ENCODE results near the gene IQSEC1.

IQSEC1 gene

GRCh38 chr3:13046569-13047274, 26.5 kb downstream of the IQSEC1 start:
- no peak for DNase-seq

DNA sequence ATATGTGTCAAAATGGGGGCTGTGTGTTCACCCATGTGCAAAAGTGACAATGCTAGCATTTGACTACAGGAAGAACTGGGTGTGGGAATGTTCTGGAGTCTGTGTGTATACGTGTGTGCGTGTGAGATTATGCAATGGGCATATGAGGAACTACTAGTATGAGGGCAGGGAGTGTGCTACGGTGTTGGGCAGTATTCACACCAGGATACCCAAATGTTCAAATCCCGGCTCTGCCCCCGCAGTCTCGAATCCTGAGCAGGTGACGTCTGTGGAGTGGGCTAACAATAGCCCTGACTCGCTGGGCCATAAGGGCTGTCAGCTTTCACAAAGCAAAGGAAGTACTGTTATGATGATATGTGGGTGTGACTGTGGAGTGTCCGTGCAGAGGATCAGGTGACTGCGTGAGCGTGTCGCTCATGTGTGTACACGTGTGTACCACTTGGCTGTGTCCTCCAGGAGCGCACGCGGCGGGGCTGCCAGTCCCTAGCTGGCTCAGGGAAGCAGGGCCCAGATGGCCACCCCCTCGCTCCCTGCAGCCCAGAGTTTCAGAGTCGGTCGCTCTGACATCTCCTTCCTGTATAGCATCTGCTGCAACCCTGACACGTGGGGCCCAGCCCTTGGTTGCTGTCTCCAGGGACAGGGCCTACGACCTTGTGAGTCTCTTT, 27.2 kb downstream of the IQSEC1 start:
- DNase-seq: no peak

DNA sequence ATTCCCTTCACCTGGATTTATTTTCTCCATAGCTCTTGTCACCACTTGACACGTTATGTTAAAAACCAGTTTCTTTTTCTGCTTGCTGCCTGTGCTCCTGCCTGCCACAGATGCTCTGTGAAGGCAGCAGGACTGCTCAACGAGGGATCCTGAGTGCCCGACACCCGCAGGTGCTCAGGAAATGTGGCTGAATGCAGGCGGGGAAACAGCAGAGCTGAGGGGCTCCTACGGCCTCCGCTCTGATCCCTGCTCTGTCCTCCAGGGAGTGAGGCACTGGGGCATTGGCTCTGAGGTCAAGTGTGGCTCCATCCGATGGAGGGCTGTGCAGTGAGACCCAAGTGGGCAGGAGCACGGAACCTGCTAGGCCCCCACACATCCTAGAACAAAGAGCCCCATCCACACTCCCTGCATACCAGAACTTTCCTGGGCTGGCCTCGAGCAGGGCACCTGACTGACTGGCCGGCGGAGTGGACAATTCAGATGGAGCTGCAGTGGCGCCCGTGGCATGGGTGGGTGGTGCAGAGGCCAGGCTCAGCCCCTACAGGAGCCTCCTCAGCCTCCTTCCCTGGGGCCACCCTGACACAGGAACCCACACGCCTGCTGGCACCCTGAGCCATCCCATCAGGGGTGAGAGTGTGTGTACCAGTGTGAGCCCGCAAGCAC, 27.9 kb downstream of the IQSEC1 start:
- no peak for DNase-seq

- no peak for DNase-seq
Observed at GRCh38 chr3:13044496-13045240, 28.6 kb downstream of the IQSEC1 start.

- no peak for DNase-seq
Observed at GRCh38 chr3:13043656-13044055, 29.6 kb downstream of the IQSEC1 start.

DNA sequence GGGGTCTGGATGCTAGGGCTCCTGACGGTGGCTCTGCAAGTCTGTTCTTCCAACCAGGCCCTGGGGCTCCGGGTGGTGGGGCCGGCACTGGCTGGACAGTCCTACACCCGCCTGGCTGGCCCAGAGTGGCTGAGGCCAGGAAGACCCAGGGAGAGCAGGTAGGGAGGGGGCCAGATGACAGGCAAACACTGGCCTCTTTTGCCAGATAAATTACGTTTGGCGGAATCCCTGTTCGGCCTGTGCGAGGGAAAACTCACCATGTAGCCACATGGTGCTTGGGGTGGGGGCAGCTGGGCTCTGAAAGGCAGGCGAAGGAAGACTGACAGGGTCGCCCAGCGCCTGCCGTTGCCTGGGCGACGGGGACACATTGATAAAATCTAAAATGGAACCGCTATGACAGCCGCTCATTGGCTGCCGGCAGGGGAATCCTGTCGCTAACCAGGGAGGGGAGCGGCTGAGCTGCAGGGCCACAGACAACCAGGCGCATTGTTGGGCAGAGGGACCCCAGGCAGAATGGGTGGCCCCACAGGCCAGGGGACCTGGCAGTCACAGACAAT, 30.4 kb downstream of the IQSEC1 start:
- no peak for DNase-seq

- DNase-seq: no peak
Observed at GRCh38 chr3:13042127-13042701, 31.0 kb downstream of the IQSEC1 start.

DNA sequence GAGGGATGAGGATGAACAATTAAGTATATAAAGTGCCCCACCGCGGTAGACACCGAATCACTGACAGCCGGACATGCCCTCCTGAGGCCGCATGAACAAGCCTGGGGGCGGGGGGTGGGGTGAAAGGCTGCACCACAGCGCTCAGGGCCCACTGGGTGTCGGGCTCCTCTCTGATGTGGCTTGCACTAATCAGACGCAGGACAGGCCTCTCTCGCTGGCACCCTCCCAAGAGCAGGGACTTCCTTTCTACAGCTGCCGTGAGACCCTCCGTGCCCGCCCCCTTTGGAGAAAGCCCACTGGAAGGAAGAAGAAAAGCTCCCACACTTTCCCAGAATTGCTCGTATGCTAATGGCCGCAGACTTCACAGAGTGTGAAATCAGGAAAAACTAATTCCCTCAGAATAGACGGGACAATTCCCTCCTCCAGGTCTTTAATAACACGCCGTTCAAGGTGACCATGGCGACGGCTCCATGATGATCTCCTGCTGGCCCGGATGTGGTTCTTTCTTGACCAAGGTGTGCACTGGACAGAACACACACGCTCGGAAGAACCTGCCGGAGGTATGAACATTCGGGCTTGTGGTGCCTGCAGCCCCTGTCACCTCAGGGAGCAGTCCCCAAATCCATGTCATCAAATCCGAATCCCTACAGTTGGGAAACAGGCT, 32.0 kb downstream of the IQSEC1 start:
- DNase-seq: no peak

DNA sequence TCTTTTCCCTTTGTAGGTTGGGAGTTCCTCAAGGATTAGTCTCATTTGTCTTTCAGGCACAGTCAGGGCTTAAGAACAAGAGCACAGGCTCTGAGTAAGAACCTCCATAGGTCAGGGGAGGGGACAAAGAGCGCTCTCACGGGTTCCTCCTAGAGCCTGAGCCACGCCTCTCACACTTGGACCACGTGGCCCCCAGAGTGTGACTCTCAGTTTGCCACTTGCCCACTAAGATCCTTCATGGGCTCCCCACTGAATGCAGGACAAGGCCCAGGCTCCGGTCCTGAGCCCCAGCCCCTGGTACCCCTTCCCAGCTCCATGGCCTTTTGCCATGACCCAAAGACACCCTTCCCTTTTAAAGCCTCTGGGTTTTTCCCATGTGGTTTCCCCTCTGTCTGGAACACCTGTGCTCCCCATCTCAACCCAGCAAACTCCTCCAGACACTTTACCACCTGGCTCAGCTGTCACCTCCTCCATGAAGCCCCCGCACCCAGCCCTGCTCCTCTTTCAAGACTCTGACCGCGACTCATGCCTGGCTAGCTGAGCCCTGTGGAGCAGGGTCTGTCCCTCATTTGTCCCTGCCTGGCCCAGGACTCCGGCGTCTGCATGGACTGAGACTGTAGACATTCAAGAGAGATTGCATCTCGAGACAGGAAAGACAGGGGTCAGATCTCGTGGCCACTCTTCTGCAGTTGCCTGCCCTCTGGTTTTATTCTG, 32.7 kb downstream of the IQSEC1 start:
- peak; percentile 65 for DNase-seq

DNA sequence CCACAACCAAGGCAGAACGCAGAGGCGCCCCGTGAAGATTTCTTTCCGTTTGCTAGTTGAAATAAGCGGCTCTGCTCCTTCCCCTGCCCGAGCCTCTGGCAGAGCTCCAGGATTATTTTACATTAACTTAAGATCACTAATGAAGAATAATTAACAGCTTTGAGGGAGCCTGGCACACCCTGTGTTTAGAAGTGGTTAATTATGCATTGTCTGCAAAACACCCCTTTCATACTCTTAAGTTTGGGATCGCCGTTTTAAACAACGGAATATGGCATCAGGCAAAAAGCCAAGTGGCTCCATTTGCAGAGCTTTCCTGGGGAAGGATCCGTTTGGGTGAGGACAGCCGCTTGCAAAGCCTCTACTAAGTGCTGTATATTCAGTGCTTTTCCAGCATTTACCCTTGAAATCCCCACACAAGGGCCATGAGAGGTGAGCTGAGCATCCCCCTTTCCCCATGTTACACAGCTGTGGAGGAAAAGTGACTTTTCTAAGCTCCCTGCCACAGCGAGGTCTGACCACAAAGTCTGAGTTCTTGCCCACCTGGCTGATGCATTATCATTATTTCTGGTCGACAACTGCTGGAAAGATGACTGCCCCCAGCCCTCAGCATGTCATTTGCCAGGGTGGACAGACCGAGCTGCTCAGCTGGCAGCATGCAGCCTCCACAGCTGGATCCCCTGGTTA, 33.9 kb downstream of the IQSEC1 start:
- no peak for DNase-seq

- DNase-seq: no peak
Observed at GRCh38 chr3:13037458-13038117, 35.6 kb downstream of the IQSEC1 start.

DNA sequence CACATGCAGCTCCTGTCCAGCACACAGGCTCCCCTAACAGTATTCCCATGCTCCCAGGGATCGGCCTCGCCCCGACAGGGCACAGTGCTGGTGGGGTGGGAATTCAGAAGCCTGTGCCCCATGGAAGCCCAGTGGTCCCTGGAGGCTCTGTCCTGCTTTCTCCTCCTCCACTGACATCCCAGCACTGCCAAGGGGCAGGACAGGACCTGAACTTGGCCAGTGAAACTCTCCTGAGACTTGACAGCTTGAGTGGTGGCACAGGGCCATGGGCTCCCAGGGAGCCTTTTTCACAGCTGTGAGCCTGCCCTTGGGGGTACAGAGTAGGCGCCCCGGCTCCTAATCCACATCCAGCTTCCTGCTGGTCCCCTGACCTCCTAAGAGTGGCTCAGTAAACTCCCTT, 38.4 kb downstream of the IQSEC1 start:
- DNase-seq: no peak

DNA sequence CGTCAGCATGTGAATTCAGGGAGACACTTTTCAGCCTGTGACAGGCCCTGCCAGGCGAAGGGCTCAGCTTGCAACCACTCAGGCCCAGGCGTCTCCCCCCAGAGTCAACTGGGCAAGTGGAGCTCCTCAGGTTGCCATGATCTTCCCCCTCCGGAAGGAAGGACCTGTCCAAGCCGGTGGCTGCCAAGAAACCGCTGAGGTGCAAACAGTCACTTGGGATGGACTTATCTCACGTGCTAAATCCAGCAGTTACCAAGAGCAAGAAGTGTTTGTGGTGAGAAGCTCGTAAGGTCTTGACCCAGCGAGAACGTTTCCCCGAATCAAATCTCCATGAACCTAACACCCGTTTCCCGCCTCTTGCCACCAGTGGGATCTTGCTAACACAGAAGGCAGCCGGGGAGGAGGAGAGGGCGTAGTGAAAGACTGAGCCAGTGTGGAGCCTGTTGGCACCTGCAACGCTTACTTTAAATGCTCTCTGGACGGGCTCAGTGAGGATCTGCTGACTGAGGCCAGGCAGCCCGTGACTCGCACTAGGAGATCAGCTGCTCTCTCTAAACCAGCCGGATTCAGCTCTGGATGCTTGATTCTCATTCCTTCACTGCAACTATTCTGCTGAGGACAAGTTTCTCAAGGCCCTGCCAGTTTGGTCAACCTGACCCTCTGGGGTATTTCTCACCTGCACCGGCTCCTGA, 39.0 kb downstream of the IQSEC1 start:
- no peak for DNase-seq

GRCh38 chr3:13032206-13032605, 41.0 kb downstream of the IQSEC1 start:
- DNase-seq: no peak

DNA sequence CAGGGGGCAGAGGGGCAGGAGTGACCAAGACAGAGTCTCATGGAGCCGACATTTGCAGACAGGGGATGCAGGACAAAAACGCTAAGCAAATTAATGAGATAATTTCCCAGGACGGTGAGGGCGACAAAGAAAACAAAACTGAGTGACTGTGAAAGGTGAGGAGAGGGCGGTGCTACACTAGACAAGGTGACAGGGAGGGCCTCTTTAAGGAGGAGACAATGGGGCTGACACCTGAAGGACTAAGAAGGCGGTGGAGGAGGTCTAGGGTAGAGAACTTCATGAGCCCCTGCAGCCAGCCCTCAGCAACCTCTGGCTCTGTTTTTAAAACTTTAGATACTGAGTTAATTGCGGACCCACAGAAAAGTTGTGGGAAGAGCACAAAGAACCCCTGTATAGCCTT, 41.6 kb downstream of the IQSEC1 start:
- DNase-seq: no peak

DNA sequence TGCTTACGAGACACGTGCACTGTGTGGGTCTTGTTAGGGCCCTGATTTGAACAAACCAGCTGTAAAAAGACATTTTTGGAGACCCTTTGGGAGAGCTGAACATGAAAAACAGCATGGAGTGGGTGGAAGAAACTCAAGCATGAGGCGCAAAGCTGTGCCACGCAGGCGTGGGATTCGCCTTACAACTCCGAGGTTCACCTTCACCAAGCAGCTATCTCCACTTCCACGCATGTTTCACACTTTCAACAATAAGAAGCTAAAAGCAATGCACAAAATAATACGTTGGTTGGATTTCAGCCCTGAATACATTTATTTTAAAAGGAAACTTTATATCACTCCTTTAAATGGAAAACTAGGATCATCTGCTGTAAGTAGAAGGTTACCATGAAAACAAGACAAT, 42.5 kb downstream of the IQSEC1 start:
- no peak for DNase-seq

- no peak for DNase-seq
Observed at GRCh38 chr3:13028010-13028821, 45.0 kb downstream of the IQSEC1 start.

DNA sequence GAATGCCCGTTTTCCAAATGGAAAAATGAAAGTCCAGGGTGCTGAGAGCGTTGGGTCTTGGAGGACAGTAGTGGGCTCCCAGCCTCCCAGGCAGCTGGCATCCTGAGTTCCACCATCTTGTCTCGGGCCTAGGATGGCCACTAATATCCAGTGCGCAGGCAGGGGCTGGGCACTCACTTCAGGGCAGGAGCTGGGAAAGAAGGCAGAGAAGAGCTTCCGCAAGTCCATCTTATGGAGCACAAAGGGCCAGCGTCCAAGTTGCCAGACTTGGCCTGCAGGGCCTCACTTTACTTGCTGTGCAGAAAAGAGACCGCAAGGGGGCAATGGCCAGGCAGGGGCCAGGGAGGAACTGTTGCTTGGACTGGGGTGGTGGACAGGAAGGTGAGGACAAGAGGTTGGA, 46.1 kb downstream of the IQSEC1 start:
- DNase-seq: peak; percentile 27

DNA sequence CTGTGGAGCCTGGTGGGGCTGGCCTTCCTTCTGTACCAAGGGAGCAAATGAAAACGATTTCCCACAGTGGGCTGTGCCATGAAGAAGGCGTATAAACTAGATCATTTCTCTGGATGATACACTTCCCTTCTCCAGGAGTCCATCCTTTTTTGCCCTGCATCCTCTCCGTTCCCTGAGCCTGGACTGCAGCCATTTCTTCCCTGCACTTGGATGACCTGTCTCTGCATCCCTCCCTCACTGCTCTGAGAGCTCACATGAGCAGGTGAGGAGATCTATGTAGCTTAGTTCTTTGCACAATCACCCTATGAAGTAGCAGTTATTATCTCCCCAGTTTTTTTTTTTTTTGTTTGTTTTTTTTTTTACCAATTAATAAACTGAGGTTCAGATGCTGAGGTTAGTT, 46.7 kb downstream of the IQSEC1 start:
- DNase-seq: no peak

Measured in RPMI8226 (cell line).